Peyer's patch (tissue), 4 donors: Measurements from ENCODE around the gene METTL17. TPM values are rescaled to one million over a fixed set of nuclear protein-coding genes. Genes with fewer than 3 reads are reported as not detected.
A peak's percentile ranks its signal among the peaks of the same experiment; 100 is the strongest.

Source experiments
- DNase-seq, 3 donors: peaks; one replicate each; pipeline ENCODE4 v3.0.0-alpha.2; 2017 to 2019
- H3K27ac ChIP-seq, 4 donors: fragments of 200-600 bp; sonication (generic); one replicate each; pipeline ENCODE4 v1.5.1; 2016 to 2019
- H3K27me3 ChIP-seq, 2 donors: fragments of 200-600 bp; sonication (generic); one replicate each; pipeline ENCODE4 v1.5.1; 2019
- H3K36me3 ChIP-seq, 3 donors: fragments of 200-600 bp; sonication (generic); one replicate each; pipeline ENCODE4 v1.5.1; 2016 to 2019
- H3K4me1 ChIP-seq, 4 donors: fragments of 200-600 bp; sonication (generic); one replicate each; pipeline ENCODE4 v1.5.1; 2016 to 2019
- H3K4me3 ChIP-seq, 4 donors: fragments of 200-600 bp; sonication (generic); 1 replicate in 3 of 4; 2 replicates in 1 of 4; pipeline ENCODE4 v1.5.1; 2016 to 2019; ENCODE audit warnings: mild to moderate bottlenecking in 1 of 4
- H3K9me3 ChIP-seq, 4 donors: fragments of 200-600 bp; sonication (generic); one replicate each; pipeline ENCODE4 v1.5.1; 2016 to 2019; ENCODE audit warnings: mild to moderate bottlenecking in 1 of 4
- POLR2A ChIP-seq, 2 donors: fragments of 450-650 bp; IDR thresholded peaks; one replicate each; pipeline ENCODE4 v1.5.1; 2017; ENCODE audit warnings: antibody characterized with exemption in 2 of 2, mild to moderate bottlenecking in 2 of 2, moderate library complexity in 2 of 2
- total RNA-seq, 4 donors: library from RNA; depleted of rRNA; stranded (reverse); fragments of >200 nt; gene quantifications; one replicate each; pipeline ENCODE4 v1.1.0, GENCODE V29; 2016
- TF ChIP-seq, protein P1 (sequence below), 6 experiments: fragments of 450-650 bp in 4 of 6; fragments of 200-600 bp in 2 of 6; sonication (generic) in 1 of 6; IDR thresholded peaks; one replicate each; pipeline ENCODE4 v1.5.1; 2017 to 2019; ENCODE audit warnings: antibody characterized with exemption in 6 of 6, mild to moderate bottlenecking in 3 of 6, moderate library complexity in 1 of 6

Gene METTL17
- total RNA-seq, 4 donors from 2014 or later: 118 to 166 (median 124) TPM

DNA sequence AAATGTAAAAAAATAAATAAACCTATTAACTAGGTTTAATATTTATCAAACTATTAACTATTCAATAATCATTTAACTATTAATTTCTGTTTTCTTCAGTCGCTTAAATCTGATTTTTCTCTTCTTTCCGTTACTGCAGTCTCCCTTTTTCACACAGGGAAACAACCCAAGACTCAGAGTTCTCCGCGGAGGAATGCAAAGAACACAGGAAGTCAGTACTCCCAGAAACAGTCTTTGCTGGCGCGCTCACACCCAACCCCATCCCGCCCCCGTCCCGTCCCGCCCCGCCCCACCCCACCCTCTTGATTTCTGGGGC, 351 bp upstream of the METTL17 start:
- H3K9me3 ChIP-seq: no peaks in the 10 kb centered on the region
- H3K27me3 ChIP-seq: no peaks in the 10 kb centered on the region
- peak overlapping the region; percentile 66 to 90 (median 81) for H3K27ac ChIP-seq
- TF ChIP-seq, protein P1, sequence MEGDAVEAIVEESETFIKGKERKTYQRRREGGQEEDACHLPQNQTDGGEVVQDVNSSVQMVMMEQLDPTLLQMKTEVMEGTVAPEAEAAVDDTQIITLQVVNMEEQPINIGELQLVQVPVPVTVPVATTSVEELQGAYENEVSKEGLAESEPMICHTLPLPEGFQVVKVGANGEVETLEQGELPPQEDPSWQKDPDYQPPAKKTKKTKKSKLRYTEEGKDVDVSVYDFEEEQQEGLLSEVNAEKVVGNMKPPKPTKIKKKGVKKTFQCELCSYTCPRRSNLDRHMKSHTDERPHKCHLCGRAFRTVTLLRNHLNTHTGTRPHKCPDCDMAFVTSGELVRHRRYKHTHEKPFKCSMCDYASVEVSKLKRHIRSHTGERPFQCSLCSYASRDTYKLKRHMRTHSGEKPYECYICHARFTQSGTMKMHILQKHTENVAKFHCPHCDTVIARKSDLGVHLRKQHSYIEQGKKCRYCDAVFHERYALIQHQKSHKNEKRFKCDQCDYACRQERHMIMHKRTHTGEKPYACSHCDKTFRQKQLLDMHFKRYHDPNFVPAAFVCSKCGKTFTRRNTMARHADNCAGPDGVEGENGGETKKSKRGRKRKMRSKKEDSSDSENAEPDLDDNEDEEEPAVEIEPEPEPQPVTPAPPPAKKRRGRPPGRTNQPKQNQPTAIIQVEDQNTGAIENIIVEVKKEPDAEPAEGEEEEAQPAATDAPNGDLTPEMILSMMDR (IDR thresholded peaks at IDR 0.05): no peak
- TF ChIP-seq POLR2A (IDR thresholded peaks at IDR 0.05): no peak
- peaks cover 0 to 27% (median 0%) of the 10 kb centered on the region in 3 donors for H3K36me3 ChIP-seq
- DNase-seq: no peak
- peak overlapping the region; percentile 69 to 98 (median 82) for H3K4me3 ChIP-seq
- peaks cover 0 to 27% (median 10%) of the 10 kb centered on the region in 4 donors for H3K4me1 ChIP-seq

- H3K4me3 ChIP-seq: no peak overlapping the region
- H3K9me3 ChIP-seq: no peaks in the 10 kb centered on the region
- DNase-seq: no peak
- peaks cover 0 to 27% (median under 1%) of the 10 kb centered on the region in 4 donors for H3K4me1 ChIP-seq
- H3K27me3 ChIP-seq: no peaks in the 10 kb centered on the region
- TF ChIP-seq, protein P1 (IDR thresholded peaks at IDR 0.05): no peak
- no peak for TF ChIP-seq POLR2A (IDR thresholded peaks at IDR 0.05)
- peaks cover 0 to 54% (median 0%) of the 10 kb centered on the region in 3 donors for H3K36me3 ChIP-seq
- H3K27ac ChIP-seq: no peak overlapping the region
Measured at GRCh38 chr14:20996521-20996920, 6.7 kb downstream of the METTL17 start.

DNA sequence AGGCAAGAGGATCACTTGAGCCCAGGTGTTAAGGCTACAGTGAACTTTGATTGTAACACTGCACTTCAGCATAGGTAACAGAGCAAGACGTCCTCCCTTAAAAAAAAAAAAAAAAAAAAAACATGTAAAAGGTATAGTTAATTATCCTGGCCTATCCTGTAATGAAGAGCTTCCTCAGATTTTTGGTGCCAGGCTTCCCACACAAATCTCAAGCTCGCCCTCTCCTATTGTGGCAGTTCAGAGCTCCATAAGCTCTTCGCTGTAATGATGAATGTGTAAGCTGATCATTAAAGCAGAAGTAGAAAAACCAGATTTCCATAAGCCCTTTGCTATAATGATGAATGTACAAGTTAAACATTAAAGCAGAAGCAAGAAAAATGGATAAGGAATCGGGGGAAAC, 7.3 kb downstream of the METTL17 start:
- TF ChIP-seq, protein P1 (IDR thresholded peaks at IDR 0.05): no peak
- no peak for TF ChIP-seq POLR2A (IDR thresholded peaks at IDR 0.05)
- Histone ChIP-seq H3K4me3 (no peak overlapping the region), H3K36me3 (peaks cover 0 to 50% (median 0%) of the 10 kb centered on the region in 3 donors), H3K27ac (no peak overlapping the region), H3K27me3 (no peaks in the 10 kb centered on the region), H3K9me3 (no peaks in the 10 kb centered on the region), H3K4me1 (peaks cover 0 to 21% (median 0%) of the 10 kb centered on the region in 4 donors)
- no peak for DNase-seq

DNA sequence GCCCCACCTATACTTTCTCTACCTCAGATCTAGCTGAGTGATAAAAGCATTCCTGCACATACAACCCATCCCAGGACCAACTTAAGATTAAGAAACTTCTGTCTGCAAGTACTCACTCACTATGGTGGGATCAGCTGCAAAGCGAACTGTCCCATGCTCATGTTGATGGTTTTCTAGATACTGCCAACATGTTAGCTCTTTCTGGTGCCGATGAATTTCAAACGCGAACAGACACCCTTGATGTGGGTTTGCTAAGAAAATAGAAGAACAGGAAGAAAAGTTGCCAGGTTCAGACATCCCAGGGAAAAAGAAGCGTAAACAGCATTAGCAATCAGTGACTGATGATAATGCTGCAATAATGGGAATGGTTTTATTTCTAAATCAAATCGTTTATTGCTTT, 7.8 kb downstream of the METTL17 start:
- no peak for TF ChIP-seq POLR2A (IDR thresholded peaks at IDR 0.05)
- TF ChIP-seq, protein P1 (IDR thresholded peaks at IDR 0.05): no peak
- H3K27me3 ChIP-seq: no peaks in the 10 kb centered on the region
- no peak overlapping the region for H3K27ac ChIP-seq
- no peak for DNase-seq
- H3K36me3 ChIP-seq: peaks cover 0 to 46% (median 0%) of the 10 kb centered on the region in 3 donors
- no peak overlapping the region for H3K4me3 ChIP-seq
- H3K4me1 ChIP-seq: peaks cover 0 to 19% (median 0%) of the 10 kb centered on the region in 4 donors
- no peaks in the 10 kb centered on the region for H3K9me3 ChIP-seq

DNA sequence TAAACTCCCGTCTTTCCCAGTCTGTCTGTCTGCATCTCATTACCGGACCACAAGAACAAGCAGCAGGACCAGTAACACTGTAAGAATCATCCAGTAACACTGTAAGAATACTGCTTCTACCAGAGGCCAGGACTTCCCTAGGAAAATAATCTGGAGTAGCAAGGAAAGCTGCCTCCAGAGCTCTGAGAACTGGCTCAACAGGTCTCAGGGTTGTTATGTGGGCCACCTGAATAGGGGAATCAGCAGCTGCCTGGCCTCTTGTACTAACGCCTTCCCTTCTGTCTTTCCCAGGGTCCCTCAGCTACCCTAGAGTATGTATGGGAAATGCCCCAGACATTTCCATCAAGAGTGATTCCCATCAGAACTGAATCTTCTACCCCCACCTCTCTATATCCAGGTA, 8.4 kb downstream of the METTL17 start:
- Histone ChIP-seq H3K4me3 (no peak overlapping the region), H3K27me3 (no peaks in the 10 kb centered on the region), H3K9me3 (no peaks in the 10 kb centered on the region), H3K36me3 (peaks cover 0 to 40% (median 0%) of the 10 kb centered on the region in 3 donors), H3K27ac (no peak overlapping the region), H3K4me1 (peaks cover 0 to 19% (median 0%) of the 10 kb centered on the region in 4 donors)
- no peak for TF ChIP-seq POLR2A (IDR thresholded peaks at IDR 0.05)
- TF ChIP-seq, protein P1 (IDR thresholded peaks at IDR 0.05): no peak
- DNase-seq: no peak
